HG02763 (cell line): ENCODE data around the gene ENKUR.
"Not testable (repeated sequence)": the region's sequence is repeated elsewhere in the genome, so short reads cannot be mapped to it uniquely, and the experiment has no call there.

Experiments
- ATAC-seq: cut with Tn5 transposase; IDR thresholded peaks from one replicate; pipeline ENCODE4 v1.9.1; 2021; ENCODE audit warnings: mild to moderate bottlenecking, moderate library complexity; ENCODE audit not compliant: unreplicated experiment

Gene ENKUR

GRCh38 chr10:24979685-24980084 is 36.3 kb downstream of the ENKUR start:
- ATAC-seq, result no peak

- no peak for ATAC-seq
Measured at GRCh38 chr10:24974976-24975375, 41.0 kb downstream of the ENKUR start.

GRCh38 chr10:24973163-24973562 is 42.8 kb downstream of the ENKUR start:
- ATAC-seq, result no peak

GRCh38 chr10:24971374-24971773 is 44.6 kb downstream of the ENKUR start:
- ATAC-seq, result no peak

- ATAC-seq, result no peak
Measured at GRCh38 chr10:24969841-24970281, 46.1 kb downstream of the ENKUR start.

- not testable (repeated sequence) for ATAC-seq
Measured at GRCh38 chr10:24968951-24969350, 47.0 kb downstream of the ENKUR start.

- no peak for ATAC-seq
Measured at GRCh38 chr10:24968349-24968748, 47.6 kb downstream of the ENKUR start.

- ATAC-seq, result no peak
Measured at GRCh38 chr10:24966962-24967481, 48.9 kb downstream of the ENKUR start.

- no peak for ATAC-seq
Measured at GRCh38 chr10:24965051-24965450, 50.9 kb downstream of the ENKUR start.

- no peak for ATAC-seq
Measured at GRCh38 chr10:24963521-24964041, 52.4 kb downstream of the ENKUR start.

GRCh38 chr10:24962995-24963394 is 53.0 kb downstream of the ENKUR start:
- ATAC-seq, result no peak

- no peak for ATAC-seq
Measured at GRCh38 chr10:24961582-24961981, 54.4 kb downstream of the ENKUR start.

- ATAC-seq, result no peak
Measured at GRCh38 chr10:24959382-24959730, 56.6 kb downstream of the ENKUR start.

GRCh38 chr10:24958721-24959381 is 57.1 kb downstream of the ENKUR start:
- ATAC-seq, result no peak

GRCh38 chr10:24958091-24958720 is 57.8 kb downstream of the ENKUR start:
- ATAC-seq, result no peak

GRCh38 chr10:24957624-24958051 is 58.3 kb downstream of the ENKUR start:
- not testable (repeated sequence) for ATAC-seq

- ATAC-seq, result no peak
Measured at GRCh38 chr10:24953675-24954074, 62.3 kb downstream of the ENKUR start.

GRCh38 chr10:24952707-24953645 is 63.0 kb downstream of the ENKUR start:
- peak; percentile 73 for ATAC-seq

- peak; percentile 31 for ATAC-seq
Measured at GRCh38 chr10:24952143-24952706, 63.7 kb downstream of the ENKUR start, which contains the start of gene PRTFDC1. PRTFDC1 (minus strand) TSS chr10:24952606; CDS start chr10:24952575, 31 bp downstream.
